AML-193 (cell line): Measurements from ENCODE around the gene PLB1.

Experiments used
- DNase-seq, 2 experiments: peaks; one replicate each; lab custom pipeline; 2025; lab: John Stamatoyannopoulos, UW

The PLB1 gene

DNA sequence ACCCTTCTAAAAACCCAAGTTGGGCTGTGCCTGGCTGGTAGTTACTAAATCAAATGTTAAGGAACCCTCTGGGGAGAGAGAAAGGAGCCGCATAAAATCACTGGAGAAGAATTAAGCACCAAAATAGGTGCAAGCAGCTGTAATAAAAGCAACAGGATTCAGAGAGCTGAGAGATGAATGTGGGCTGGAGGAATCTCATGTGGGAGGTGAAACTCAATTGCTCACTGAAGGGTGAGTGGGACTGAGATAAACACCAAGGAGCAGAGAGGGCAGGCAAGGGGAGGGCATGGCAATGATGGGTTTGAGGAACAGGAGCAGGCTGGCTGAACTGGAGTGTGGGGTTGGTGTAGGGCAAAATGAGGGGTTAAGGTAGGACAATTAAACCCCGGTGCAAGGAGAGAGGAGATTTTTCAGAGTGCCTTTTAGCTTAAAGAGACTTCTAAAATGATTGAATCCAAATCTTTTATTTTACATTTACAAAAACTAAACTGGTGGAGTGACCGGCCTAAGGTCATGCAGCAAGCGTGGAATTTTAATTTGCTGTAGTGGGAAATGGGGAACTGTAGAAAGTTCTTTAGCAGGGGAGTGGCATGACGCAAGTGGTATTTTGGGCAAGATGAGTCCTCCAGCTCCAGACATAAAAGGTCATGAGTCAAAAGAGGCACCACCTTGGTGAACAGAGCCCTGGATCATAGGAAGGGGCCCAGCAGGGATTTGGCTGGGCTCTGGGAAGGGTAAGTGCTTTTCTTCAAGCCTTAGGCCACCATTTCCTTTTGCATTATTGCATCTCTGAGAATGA is 10.5 kb downstream of the PLB1 start:
- DNase-seq: no peak

DNA sequence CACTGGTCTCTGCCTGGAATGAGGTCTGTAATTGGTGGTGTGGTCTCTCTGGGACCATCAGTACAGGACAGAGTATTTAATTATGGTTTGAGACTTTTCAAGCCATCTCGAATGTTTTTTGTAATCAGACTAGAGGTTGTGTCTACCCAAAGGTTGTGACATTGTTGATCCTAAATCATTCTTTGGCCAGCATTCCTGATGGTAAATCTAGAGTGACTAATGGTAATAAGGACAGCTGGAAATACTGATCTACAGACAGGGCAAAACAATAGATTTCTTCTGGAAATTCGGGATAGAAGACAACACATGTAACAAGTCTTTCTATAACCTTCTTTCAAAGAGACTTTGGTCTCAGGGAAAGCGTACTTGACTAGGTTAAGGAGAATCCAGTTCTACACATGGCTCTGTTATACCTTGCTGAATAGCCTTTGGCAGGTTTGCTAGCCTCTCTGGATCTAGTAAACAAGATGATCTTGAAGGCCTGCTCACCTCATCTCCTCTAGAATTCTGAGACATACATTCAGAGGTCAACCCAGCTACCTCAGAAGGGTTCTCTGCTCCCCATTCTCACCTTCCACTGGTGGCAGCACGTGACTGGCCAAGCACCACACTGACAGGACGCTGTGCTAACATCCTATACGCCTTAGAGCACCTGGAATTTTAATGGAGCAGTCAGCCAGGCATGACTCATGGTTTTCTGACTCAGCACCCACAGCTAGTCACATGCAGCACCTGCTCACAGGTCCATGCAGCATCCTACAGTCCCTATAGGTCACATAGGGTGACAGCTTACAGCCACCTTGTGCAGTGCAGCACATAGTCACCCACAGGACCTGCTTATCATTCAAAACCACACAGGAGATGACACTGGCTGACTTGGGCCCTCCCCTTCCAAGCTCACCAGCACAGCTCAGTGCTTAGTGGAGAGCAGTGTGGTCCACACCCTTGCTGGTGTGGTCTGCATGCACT is 12.2 kb downstream of the PLB1 start:
- no peak for DNase-seq

GRCh38 chr2:28509361-28509760 is 13.5 kb downstream of the PLB1 start:
- DNase-seq: no peak

- DNase-seq: no peak
Observed at GRCh38 chr2:28510184-28510583, 14.3 kb downstream of the PLB1 start.

DNA sequence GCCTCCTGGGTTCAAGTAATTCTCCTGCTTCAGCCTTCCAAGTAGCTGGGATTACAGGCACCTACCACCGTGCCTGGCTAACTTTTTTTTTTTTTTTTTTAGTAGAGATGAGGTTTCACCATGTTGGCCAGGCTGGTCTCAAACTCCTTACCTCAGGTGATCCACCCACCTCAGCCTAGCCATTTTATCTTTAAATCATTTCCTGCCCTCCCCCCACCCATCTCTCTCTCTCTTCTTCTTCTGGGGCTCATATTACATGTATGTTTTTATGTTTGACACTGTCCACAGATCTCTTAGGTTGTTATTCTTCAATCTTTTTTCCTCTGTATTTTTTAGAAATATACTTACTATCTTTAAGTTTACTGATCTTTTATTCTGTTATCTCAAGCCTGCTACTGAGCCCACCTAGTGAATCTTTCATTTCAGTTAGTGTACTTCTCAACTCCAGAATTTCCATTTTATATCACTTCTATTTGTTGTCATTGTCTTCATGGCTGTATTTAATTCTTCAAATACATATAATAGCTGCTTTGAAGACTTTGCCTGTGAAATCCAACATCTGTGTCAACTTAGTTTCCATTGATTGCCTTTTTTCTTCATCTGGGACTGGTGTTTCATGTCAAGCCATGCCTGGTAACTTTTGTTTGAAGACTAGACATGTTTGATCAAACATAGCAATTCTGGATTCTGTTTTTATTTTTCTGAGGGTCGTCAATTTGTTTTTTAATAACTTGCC is 16.2 kb downstream of the PLB1 start:
- no peak for DNase-seq

- DNase-seq: no peak
Observed at GRCh38 chr2:28512607-28512965, 16.7 kb downstream of the PLB1 start.

DNA sequence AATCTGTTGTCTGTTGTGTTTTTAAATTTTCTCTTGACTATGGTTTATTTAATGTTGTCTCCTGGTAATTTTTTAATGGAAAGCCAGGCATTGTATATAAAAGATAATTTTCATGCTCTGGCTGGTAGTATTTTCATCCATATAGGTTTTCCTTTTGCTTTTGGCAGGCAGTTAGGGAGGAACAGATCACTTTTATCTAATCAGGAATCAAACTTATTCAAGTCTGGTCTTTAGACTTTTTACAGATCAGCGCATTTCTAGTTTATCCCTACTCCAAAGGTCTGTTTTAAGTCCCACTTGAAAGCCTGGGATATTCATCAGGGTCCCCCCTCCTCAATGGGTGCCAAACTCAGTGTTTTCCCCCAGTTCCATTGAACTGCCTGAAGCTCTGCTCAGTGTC is 17.2 kb downstream of the PLB1 start:
- no peak for DNase-seq

GRCh38 chr2:28515176-28515751 is 19.4 kb downstream of the PLB1 start:
- DNase-seq: no peak

GRCh38 chr2:28516430-28516829 is 20.6 kb downstream of the PLB1 start:
- DNase-seq: no peak

GRCh38 chr2:28516950-28517349 is 21.1 kb downstream of the PLB1 start:
- DNase-seq: no peak

DNA sequence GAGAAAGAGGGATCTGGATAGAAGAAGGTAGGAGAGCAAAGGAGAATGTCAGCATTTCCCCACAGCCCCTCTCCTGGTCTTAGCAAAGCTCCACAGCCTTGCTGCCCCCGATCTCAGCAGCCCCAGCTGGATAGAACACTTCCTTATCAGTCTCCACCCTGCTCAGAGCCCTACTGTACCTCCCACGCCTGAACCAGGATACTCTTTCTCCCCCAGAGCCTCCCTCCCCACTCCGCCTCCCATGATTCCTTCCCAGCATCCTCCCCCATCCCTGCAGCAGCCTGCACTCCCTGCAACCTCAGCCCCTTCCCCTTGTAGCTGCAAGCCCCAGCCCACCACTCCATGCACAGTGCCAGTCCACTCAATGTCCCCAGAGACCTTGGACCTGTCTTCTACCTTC is 25.8 kb downstream of the PLB1 start:
- no peak for DNase-seq

DNA sequence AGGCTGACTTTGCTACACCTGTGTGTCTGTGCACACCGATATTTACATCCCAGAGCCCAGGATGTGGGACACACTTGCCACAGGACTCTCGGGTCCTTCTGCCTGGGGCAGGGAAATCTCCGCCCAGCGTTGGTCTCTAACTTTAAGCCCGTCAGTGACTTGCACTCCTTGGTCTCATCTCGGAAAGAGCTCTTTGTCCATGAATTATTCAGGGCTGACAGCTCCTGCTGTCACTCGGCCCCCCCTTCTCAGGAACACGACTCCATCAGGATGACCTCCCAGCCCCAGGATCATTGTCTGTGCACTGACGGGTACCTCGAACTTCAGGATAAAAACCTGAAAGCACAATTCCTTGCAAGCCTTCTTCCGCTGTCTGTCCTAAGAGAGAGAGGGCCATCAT is 26.6 kb downstream of the PLB1 start:
- no peak for DNase-seq

GRCh38 chr2:28523902-28524301 is 28.0 kb downstream of the PLB1 start:
- no peak for DNase-seq

DNA sequence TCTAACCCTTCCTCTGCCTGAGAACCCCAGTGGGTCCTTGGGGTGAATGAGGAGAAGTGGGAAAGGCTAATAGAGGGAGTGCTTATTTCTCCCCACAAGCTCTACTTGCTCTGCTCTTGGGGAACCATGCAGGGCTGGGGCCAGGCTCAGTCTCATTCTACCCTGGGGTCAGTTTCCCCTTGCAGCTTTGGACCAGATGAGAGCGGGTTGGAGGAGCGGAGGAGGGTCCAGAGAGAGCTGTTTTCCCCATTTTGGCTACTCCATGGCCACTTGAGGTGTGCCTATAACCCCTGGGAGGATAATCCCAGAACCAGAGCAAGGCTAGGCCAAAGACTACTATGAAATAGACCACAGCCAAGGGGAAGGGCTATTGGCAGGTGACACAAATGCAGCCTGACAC is 29.6 kb downstream of the PLB1 start:
- DNase-seq: no peak

- DNase-seq: no peak
Observed at GRCh38 chr2:28526527-28527132, 30.8 kb downstream of the PLB1 start.

DNA sequence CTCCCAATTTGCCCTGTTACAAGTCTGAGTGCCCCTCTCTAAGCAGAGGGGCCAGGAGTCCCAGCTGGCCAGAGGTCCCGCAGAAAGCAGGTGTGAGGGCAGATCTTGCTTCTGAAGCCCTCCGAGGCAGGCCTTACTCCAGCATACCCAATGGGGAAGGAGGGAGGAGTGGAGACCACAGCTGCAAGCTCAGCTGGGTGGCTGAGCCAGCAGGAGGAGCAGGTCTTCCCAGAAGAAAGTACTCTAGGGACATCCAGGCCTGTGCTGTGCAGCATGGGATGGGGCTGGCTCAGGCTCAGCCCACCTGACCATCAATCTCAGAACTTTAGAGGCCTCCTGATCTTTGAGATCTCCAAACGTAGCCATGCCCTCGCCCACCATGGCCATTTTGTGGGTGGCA is 31.3 kb downstream of the PLB1 start:
- DNase-seq: no peak

DNA sequence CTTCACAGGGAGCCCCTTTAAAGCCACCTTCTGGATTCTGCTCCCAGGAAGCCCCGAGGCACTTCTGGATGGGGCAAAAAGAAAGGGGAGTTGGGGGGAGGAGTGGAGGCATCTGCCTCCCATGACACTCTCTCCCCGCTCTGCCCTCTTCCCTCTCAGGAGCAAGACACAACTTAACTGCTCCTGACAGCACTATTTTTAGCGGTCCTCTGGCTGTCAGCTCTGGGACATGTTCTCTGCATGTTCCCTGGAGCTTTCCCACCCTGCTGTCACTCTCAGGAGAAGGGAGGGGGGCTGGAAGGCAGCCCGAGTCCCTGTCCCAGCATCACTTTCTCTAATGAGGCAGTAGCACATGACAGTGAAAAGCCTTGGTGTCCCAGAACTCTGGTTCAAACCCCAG is 32.3 kb downstream of the PLB1 start:
- no peak for DNase-seq

DNA sequence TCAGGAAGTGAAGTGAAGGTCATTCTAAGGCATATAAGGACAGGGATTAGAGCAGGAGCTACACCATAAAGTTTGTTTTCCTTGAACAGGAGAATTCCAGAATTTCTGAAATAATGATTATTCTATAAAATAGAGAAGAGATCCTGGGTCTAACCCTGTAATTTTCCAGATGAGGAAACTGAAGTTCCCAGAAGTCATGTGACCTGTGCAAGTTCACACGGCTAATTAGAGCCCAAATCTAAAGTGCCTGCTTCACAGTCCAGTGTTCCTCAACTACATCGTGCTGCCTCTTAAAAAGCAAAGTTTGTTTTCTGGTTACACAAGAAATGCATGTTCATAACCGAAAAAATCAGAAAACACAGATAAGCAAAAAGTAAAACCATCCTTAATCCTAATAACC is 34.9 kb downstream of the PLB1 start:
- no peak for DNase-seq

- DNase-seq: no peak
Observed at GRCh38 chr2:28532399-28532798, 36.5 kb downstream of the PLB1 start.

- DNase-seq: no peak
Observed at GRCh38 chr2:28533044-28533680, 37.3 kb downstream of the PLB1 start.

GRCh38 chr2:28534817-28535216 is 39.0 kb downstream of the PLB1 start:
- no peak for DNase-seq
